CD4-positive, alpha-beta T cell treated with Interleukin-21 for 1 hour (primary cell): ENCODE measurements around the gene RRAS2.
A peak's percentile ranks its signal among the peaks of the same experiment; 100 is the strongest.
"Not testable (repeated sequence)": the region's sequence is repeated elsewhere in the genome, so short reads cannot be mapped to it uniquely, and the experiment has no call there.

Source experiments
- DNase-seq: peaks from one replicate; pipeline ENCODE4 v3.0.0-alpha.2; 2020

The RRAS2 gene

GRCh38 chr11:14358729-14359439 lies at the start of gene RRAS2:
Gene RRAS2 (minus strand): TSS chr11:14359183. CDS start chr11:14358870, 313 bp downstream.
- DNase-seq = peak; percentile 81

DNA sequence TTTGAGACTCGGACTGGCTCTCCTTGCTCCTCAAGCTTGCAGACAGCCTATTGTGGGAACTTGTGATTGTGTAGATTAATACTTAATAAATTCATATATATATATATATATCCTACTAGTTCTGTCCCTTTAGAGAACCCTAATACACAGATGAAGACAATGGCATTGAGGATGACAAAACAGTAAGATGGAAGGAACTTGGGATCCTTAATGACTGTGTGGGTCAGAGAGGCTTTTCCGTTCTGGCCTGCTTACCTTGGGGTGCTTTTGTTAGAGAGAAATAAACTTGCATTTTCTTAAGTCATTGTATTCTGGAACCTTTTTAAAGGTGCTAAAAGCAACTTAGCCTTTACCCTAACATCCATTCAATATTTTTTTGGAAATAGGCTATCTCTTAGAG lies 49.6 kb upstream of the RRAS2 start:
- no peak for DNase-seq

GRCh38 chr11:14406116-14406515 lies 47.1 kb upstream of the RRAS2 start:
- DNase-seq = not testable (repeated sequence)

- not testable (repeated sequence) for DNase-seq
These were observed 44.5 kb upstream of the RRAS2 start for GRCh38 chr11:14403528-14403927.

- no peak for DNase-seq
These were observed 40.1 kb upstream of the RRAS2 start for GRCh38 chr11:14399087-14399486.

- no peak for DNase-seq
These were observed 37.3 kb upstream of the RRAS2 start for GRCh38 chr11:14396273-14396672.

GRCh38 chr11:14393889-14394288 lies 34.9 kb upstream of the RRAS2 start:
- DNase-seq = peak; percentile 19

DNA sequence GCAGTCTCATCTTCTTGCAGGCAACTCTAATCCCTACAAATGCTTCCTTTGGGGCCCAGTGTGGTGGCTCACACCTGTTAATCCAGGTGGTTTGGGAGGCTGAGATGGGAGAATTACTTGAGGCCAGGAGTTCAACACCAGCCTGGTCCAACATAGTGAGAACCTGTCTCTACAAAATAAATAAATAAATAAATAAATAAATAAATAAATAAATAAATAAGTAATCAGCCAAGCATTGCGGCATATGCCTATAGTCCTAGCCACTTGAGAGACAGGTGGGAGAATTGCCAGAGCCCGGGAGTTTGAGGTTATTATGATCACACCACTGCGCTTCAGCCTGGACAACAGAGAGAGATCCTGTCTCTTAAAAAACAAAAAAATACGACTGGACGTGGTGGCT lies 34.1 kb upstream of the RRAS2 start:
- no peak for DNase-seq

DNA sequence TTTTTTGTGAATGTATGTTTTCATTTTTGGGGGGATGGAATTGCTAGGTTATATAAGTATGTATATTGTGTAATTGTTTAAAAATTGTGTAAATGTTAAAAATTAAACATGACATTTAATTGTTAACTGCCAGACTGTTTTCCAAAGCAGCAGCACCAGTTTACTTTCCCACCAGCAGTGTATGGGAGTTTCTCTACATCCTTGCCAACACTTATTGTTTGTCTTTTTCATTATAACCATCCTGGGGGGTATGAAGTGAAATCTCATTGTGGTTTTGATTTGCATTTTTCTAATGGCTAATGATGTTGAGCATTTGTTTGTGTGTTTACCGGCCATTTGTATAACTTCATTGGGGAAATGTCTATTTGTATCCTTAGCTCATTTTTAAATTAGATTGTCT lies 31.7 kb upstream of the RRAS2 start:
- DNase-seq = no peak

DNA sequence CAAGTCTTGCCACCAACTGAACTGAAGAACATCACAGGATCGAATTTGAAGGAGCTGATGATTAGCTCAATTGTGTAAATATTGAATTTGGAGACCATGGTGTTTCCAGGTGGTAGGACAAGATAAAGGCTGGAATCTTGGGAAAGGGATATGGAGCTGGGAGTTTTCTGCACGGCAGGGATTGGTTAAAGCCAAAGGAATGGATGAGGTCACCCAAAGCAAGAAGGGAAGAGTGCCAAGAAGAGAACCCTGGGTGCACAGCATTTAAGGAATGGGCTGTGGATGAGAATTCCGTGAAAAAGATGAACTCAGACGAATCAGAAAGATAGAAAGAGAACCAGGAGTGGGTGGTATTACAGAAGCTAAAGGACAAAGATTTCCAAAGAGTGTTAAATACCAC lies 29.4 kb upstream of the RRAS2 start:
- no peak for DNase-seq

GRCh38 chr11:14386895-14387480 lies 28.0 kb upstream of the RRAS2 start:
- DNase-seq = no peak

GRCh38 chr11:14386081-14386480 lies 27.1 kb upstream of the RRAS2 start:
- DNase-seq = no peak

- no peak for DNase-seq
These were observed 25.4 kb upstream of the RRAS2 start for GRCh38 chr11:14384338-14384737.

- no peak for DNase-seq
These were observed 23.0 kb upstream of the RRAS2 start for GRCh38 chr11:14381968-14382367.

- DNase-seq = peak; percentile 33
These were observed 22.1 kb upstream of the RRAS2 start for GRCh38 chr11:14380947-14381561.

DNA sequence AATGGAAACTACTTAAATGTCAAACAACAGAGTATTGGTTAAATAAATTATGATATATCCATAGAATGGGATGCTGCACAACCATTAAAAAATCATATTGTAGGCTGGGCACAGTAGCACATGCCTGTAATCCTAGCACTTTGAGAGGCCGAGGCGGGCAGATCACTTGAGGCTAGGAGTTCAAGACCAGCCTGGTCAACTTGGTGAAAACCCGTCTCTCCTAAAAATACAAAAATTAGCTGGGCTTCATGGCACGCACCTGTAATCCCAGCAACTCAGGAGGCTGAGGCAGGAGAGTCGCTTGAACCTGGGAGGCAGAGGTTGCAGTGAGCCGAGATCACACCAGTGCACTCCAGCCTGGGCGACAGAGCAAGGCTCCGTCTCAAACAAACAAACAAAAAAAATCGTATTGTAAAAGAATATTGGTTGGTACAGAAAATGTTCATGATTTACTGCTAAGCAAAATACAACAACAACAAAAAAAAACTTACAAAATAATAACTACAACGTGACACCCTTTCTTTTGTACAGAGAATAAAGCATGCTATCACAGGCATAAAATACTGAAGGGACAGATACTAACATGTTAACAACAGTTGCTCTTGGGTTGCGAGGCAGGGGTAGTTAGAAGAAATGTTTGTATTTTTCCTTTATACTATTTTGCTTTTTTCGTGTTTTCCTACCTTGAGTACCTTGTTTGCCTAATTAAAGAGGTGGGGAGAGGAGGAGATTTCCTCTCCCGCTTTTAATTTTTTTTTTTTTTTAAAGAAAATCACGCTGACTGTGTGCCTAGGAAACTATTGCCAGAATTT lies 21.3 kb upstream of the RRAS2 start:
- no peak for DNase-seq

- no peak for DNase-seq
These were observed 19.2 kb upstream of the RRAS2 start for GRCh38 chr11:14378171-14378570.

GRCh38 chr11:14376920-14377319 lies 17.9 kb upstream of the RRAS2 start:
- DNase-seq = no peak

- DNase-seq = no peak
These were observed 16.2 kb upstream of the RRAS2 start for GRCh38 chr11:14374922-14375830.

GRCh38 chr11:14373941-14374646 lies 15.1 kb upstream of the RRAS2 start:
- no peak for DNase-seq

DNA sequence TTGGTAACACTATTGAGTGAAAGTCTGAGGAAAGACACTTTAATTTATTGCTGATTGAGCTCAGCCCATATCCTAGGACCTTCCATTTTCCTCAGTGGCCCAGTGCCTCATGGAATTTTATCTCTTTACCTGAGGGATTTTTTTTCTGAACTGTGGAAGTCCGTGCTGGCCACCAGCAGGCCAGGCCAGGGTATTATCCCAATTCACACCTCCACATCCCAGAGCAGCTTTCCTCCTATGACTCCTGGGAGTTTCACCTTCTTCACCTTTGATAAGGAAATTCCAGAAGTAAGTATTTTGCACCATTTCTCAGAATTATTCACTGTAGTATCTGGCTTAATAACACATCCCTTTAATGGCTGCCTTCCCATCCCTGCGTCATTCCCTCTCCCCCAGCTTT lies 13.0 kb upstream of the RRAS2 start:
- DNase-seq = no peak

DNA sequence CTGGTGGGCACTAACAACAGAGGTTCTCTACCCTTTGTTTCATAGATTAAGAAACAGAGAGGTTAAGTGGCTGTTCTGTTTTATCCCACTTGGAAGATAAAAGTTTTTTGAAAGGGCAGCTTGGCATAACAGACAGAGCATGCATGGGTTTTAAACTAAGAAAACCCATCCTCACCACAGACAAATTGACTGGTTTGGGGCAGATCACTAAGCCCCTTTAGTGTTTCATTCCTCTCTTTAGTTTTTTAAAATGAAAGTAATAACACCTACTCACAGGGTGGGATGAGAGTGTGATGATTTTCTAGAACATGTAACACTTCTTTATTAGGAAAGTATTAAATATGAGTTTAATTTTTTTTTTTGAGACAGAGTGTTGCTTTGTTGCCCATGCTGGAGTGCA lies 12.3 kb upstream of the RRAS2 start:
- no peak for DNase-seq
